ENCODE results near the gene SSTR3. TPM values are rescaled to one million over a fixed set of nuclear protein-coding genes. Genes with fewer than 3 reads are reported as not detected.
A peak's percentile ranks its signal among the peaks of the same experiment; 100 is the strongest.

The SSTR3 gene
- total RNA-seq, 2 experiments from 2014 or later: 1.9 to 2.1 TPM

- H3K4me1 Mint-ChIP-seq (ENCODE audit: low read depth): peaks cover 94% of the 10 kb centered on the region
- H3K27me3 Mint-ChIP-seq: no peaks in the 10 kb centered on the region
- ATAC-seq (ENCODE audit: poor library complexity) (no peak), DNase-seq (peak in 4 of 14 experiments; percentile 32 to 74 (median 68))
- peak overlapping the region; percentile 84 for H3K27ac Mint-ChIP-seq
- Histone ChIP-seq H3K27ac (ENCODE audit: low read depth in 1 of 2, low read length in 2 of 2) (peak overlapping the region; percentile 71 to 82), H3K27me3 (ENCODE audit: control insufficient read depth in 1 of 2, insufficient read depth in 2 of 2, low read length in 2 of 2) (no peaks in the 10 kb centered on the region), H3K36me3 (ENCODE audit: insufficient read depth, low read length) (peaks cover 24% of the 10 kb centered on the region), H3K9me3 (ENCODE audit: control insufficient read depth in 1 of 2, insufficient read depth in 1 of 2, low read length in 2 of 2) (peaks cover 0 to 6% of the 10 kb centered on the region in 2 experiments), H3K4me1 (ENCODE audit: insufficient read depth, low read length) (peaks cover 91% of the 10 kb centered on the region), H3K4me3 (ENCODE audit: low read length) (peak overlapping the region; percentile 49)
- peaks cover 2% of the 10 kb centered on the region for H3K9me3 Mint-ChIP-seq
- intact Hi-C loops (cut with DNase I, micrococcal nuclease): no loop called here
- POLR2A ChIA-PET: interaction anchor here (0.7 to 8.8 kb wide), 7 partner anchors 11 to 266 kb away, joined by 3 to 151 read pairs (median 15); partner anchors contain the start of genes MFNG and RAC2
- no peak for TF ChIP-seq CTCF (IDR thresholded peaks at IDR 0.05)
- peak overlapping the region; percentile 64 for H3K4me3 Mint-ChIP-seq
- H3K36me3 Mint-ChIP-seq (ENCODE audit: low read depth): peaks cover 48% of the 10 kb centered on the region
- CTCF ChIA-PET: interaction anchor here (1.9 to 7.7 kb wide), 4 partner anchors 13 to 40 kb away, joined by 9 to 42 read pairs (median 16); no protein-coding TSS in a partner anchor
Measured at GRCh38 chr22:37220543-37220981, 8.3 kb upstream of the SSTR3 start.

- H3K4me3 ChIP-seq (ENCODE audit: low read length): peak overlapping the region; percentile 49
- CTCF ChIA-PET: interaction anchor here (0.9 to 7.7 kb wide), 8 partner anchors 9 to 41 kb away, joined by 3 to 42 read pairs (median 8); partner anchors contain the start of gene RAC2
- peaks cover 93% of the 10 kb centered on the region for H3K4me1 Mint-ChIP-seq (ENCODE audit: low read depth)
- H3K36me3 Mint-ChIP-seq (ENCODE audit: low read depth): peaks cover 43% of the 10 kb centered on the region
- H3K27ac Mint-ChIP-seq: peak overlapping the region; percentile 84
- POLR2A ChIA-PET: interaction anchor here (0.7 to 8.8 kb wide), 12 partner anchors 11 to 267 kb away, joined by 3 to 151 read pairs (median 6); partner anchors contain the start of genes MFNG and RAC2
- peak overlapping the region; percentile 71 to 82 for H3K27ac ChIP-seq (ENCODE audit: low read depth in 1 of 2, low read length in 2 of 2)
- peaks cover 2% of the 10 kb centered on the region for H3K9me3 Mint-ChIP-seq
- peaks cover 0 to 6% of the 10 kb centered on the region in 2 experiments for H3K9me3 ChIP-seq (ENCODE audit: control insufficient read depth in 1 of 2, insufficient read depth in 1 of 2, low read length in 2 of 2)
- peaks cover 17% of the 10 kb centered on the region for H3K36me3 ChIP-seq (ENCODE audit: insufficient read depth, low read length)
- peaks cover 81% of the 10 kb centered on the region for H3K4me1 ChIP-seq (ENCODE audit: insufficient read depth, low read length)
- peak in 3 of 14 experiments; percentile 40 to 62 (median 57) for DNase-seq
- no peak for TF ChIP-seq CTCF (IDR thresholded peaks at IDR 0.05)
- no peaks in the 10 kb centered on the region for H3K27me3 Mint-ChIP-seq
- peak; percentile 27 for ATAC-seq (ENCODE audit: poor library complexity)
- intact Hi-C loops (cut with DNase I, micrococcal nuclease): loop anchor here (1.0 to 5.0 kb wide), 8 partner anchors 11 to 142 kb away; partner anchors contain the start of gene RAC2 (in 1 of the 2)
- H3K4me3 Mint-ChIP-seq: peak overlapping the region; percentile 64
- H3K27me3 ChIP-seq (ENCODE audit: control insufficient read depth in 1 of 2, insufficient read depth in 2 of 2, low read length in 2 of 2): no peaks in the 10 kb centered on the region
Measured at GRCh38 chr22:37219533-37219932, 7.3 kb upstream of the SSTR3 start.

- peaks cover 14% of the 10 kb centered on the region for H3K36me3 ChIP-seq (ENCODE audit: insufficient read depth, low read length)
- H3K27me3 Mint-ChIP-seq: no peaks in the 10 kb centered on the region
- peaks cover 43% of the 10 kb centered on the region for H3K36me3 Mint-ChIP-seq (ENCODE audit: low read depth)
- H3K4me3 Mint-ChIP-seq: peak overlapping the region; percentile 64
- H3K4me1 Mint-ChIP-seq (ENCODE audit: low read depth): peaks cover 93% of the 10 kb centered on the region
- H3K27ac ChIP-seq (ENCODE audit: low read depth in 1 of 2, low read length in 2 of 2): peak overlapping the region; percentile 71 to 82
- H3K27me3 ChIP-seq (ENCODE audit: control insufficient read depth in 1 of 2, insufficient read depth in 2 of 2, low read length in 2 of 2): no peaks in the 10 kb centered on the region
- H3K4me1 ChIP-seq (ENCODE audit: insufficient read depth, low read length): peaks cover 76% of the 10 kb centered on the region
- peaks cover 2% of the 10 kb centered on the region for H3K9me3 Mint-ChIP-seq
- ChIA-PET POLR2A (interaction anchor here (0.6 to 8.8 kb wide), 15 partner anchors 10 to 266 kb away, joined by 3 to 151 read pairs (median 6); partner anchors contain the start of gene RAC2), CTCF (interaction anchor here (0.9 to 7.7 kb wide), 8 partner anchors 10 to 42 kb away, joined by 3 to 42 read pairs (median 8); partner anchors contain the start of gene RAC2)
- H3K4me3 ChIP-seq (ENCODE audit: low read length): peak overlapping the region; percentile 49
- intact Hi-C loops (cut with DNase I, micrococcal nuclease): loop anchor here (1.0 to 5.0 kb wide), 8 partner anchors 11 to 142 kb away; partner anchors contain the start of gene RAC2 (in 1 of the 2)
- H3K27ac Mint-ChIP-seq: peak overlapping the region; percentile 84
- DNase-seq (peak; percentile 54 to 93 (median 74)), ATAC-seq (ENCODE audit: poor library complexity) (peak; percentile 80)
- no peak for TF ChIP-seq CTCF (IDR thresholded peaks at IDR 0.05)
- peaks cover 0 to 6% of the 10 kb centered on the region in 2 experiments for H3K9me3 ChIP-seq (ENCODE audit: control insufficient read depth in 1 of 2, insufficient read depth in 1 of 2, low read length in 2 of 2)
Measured at GRCh38 chr22:37218771-37219411, 6.6 kb upstream of the SSTR3 start.
